HepG2 (cell line): Measurements from ENCODE around the gene PSMB10. TPM values are rescaled to one million over a fixed set of nuclear protein-coding genes. Genes with fewer than 3 reads are reported as not detected.

Source experiments
- GATAD1 ChIP-seq: IDR thresholded peaks from 2 replicates; pipeline ENCODE4 v1.6.1; 2016; ENCODE audit warnings: missing genetic modification reagents, missing compliant biosample characterization
- HNRNPK ChIP-seq: fragments of 200-400 bp; formaldehyde crosslinking; IDR thresholded peaks from 2 replicates; pipeline ENCODE4 v1.6.1; 2018; ENCODE audit warnings: low read length, low read depth, moderate library complexity, mild to moderate bottlenecking; ENCODE audit not compliant: poor library complexity, severe bottlenecking
- KAT8 ChIP-seq: IDR thresholded peaks from 2 replicates; pipeline ENCODE4 v1.6.1; 2016; ENCODE audit warnings: missing genetic modification reagents, missing compliant biosample characterization
- PRDM10 ChIP-seq: sonication (generic); formaldehyde crosslinking; IDR thresholded peaks from 2 replicates; pipeline ENCODE4 v1.4.0; 2020; ENCODE audit warnings: low read depth, missing genetic modification reagents
- RBM39 ChIP-seq: fragments of 200-400 bp; formaldehyde crosslinking; IDR thresholded peaks from one replicate; pipeline ENCODE4 v1.6.1; 2018; ENCODE audit warnings: antibody characterized with exemption, mild to moderate bottlenecking, low read depth, low read length; ENCODE audit not compliant: poor library complexity, severe bottlenecking
- RFX1 ChIP-seq: fragments of 450-650 bp; IDR thresholded peaks from 2 replicates; pipeline ENCODE4 v1.6.1; 2017
- RFX5 ChIP-seq: IDR thresholded peaks from 2 replicates; pipeline ENCODE4 v1.6.1; 2011; ENCODE audit warnings: low read depth, low read length, improper control_type of control experiment
- SIN3B ChIP-seq: fragments of 150-350 bp; IDR thresholded peaks from 2 replicates; pipeline ENCODE4 v1.6.1; 2014; ENCODE audit warnings: low read length
- SOX6 ChIP-seq, 2 experiments: fragments of 450-650 bp in 1 of 2; sonication (generic) in 1 of 2; formaldehyde crosslinking in 1 of 2; IDR thresholded peaks; 2 replicates each; pipeline versions ENCODE4 v1.4.0 to v1.6.1; 2017 to 2020; ENCODE audit warnings: antibody characterized with exemption in 1 of 2, mild to moderate bottlenecking in 1 of 2, missing genetic modification reagents in 1 of 2
- THAP8 ChIP-seq: sonication (generic); formaldehyde crosslinking; IDR thresholded peaks from 2 replicates; pipeline ENCODE4 v1.5.1; 2020; ENCODE audit warnings: missing genetic modification reagents, mild to moderate bottlenecking, borderline replicate concordance
- ZFP36L2 ChIP-seq: sonication (generic); formaldehyde crosslinking; IDR thresholded peaks from 2 replicates; pipeline ENCODE4 v1.4.0; 2020; ENCODE audit warnings: missing genetic modification reagents
- ZFP90 ChIP-seq: sonication (generic); formaldehyde crosslinking; IDR thresholded peaks from 2 replicates; pipeline ENCODE4 v1.8.0; 2022; ENCODE audit warnings: missing genetic modification reagents, mild to moderate bottlenecking, inconsistent platforms, borderline replicate concordance
- ZFY ChIP-seq: sonication (generic); formaldehyde crosslinking; IDR thresholded peaks from 2 replicates; pipeline ENCODE4 v1.4.0; 2020; ENCODE audit warnings: missing genetic modification reagents
- ZMYM2 ChIP-seq: sonication (generic); formaldehyde crosslinking; IDR thresholded peaks from 2 replicates; pipeline ENCODE4 v1.8.0; 2022; ENCODE audit warnings: mild to moderate bottlenecking, missing genetic modification reagents
- ZNF329 ChIP-seq: sonication (generic); formaldehyde crosslinking; IDR thresholded peaks from 2 replicates; pipeline ENCODE4 v1.9.0; 2021; ENCODE audit warnings: low read depth, mild to moderate bottlenecking, missing genetic modification reagents
- ZNF44 ChIP-seq: sonication (generic); formaldehyde crosslinking; IDR thresholded peaks from 2 replicates; pipeline ENCODE4 v1.5.1; 2020; ENCODE audit warnings: mild to moderate bottlenecking, missing genetic modification reagents
- ZNF570 ChIP-seq: sonication (generic); formaldehyde crosslinking; IDR thresholded peaks from 2 replicates; pipeline ENCODE4 v1.4.0; 2020; ENCODE audit warnings: mild to moderate bottlenecking, missing genetic modification reagents, borderline replicate concordance
- ZNF660 ChIP-seq: sonication (generic); formaldehyde crosslinking; IDR thresholded peaks from 2 replicates; pipeline ENCODE4 v1.5.1; 2020; ENCODE audit warnings: mild to moderate bottlenecking, low read depth, missing genetic modification reagents, borderline replicate concordance
- polyA plus RNA-seq, 8 experiments: library from polyadenylated mRNA; depleted of rRNA in 3 of 8; stranded (reverse) in 7 of 8; unstranded in 1 of 8; fragments of >200 nt; fragmentation: Illumina TruSeq in 4 of 8; extraction: Trizol in 4 of 8; gene quantifications; 2 replicates each; pipeline versions ENCODE4 v1.2.1 to v1.2.3, GENCODE V29; 2011 to 2016; ENCODE audit warnings: low read depth in 4 of 8, missing spikeins in 1 of 8, mixed read lengths in 1 of 8; ENCODE audit not compliant: insufficient read depth in 1 of 8
- total RNA-seq, 5 experiments: library from RNA; depleted of rRNA; stranded (reverse); fragments of >200 nt; fragmentation: Illumina TruSeq; extraction: Trizol; gene quantifications; 2 replicates each; pipeline ENCODE4 v1.2.3, GENCODE V29; 2016; ENCODE audit warnings: low read depth in 1 of 5
- TF ChIP-seq, protein P1 (sequence below): sonication (generic); formaldehyde crosslinking; conservative IDR thresholded peaks from 2 replicates; pipeline ENCODE4 v1.5.0; 2020; ENCODE audit warnings: missing genetic modification reagents
- TF ChIP-seq, protein P2 (sequence below): IDR thresholded peaks from 2 replicates; pipeline ENCODE4 v1.6.1; 2018; ENCODE audit warnings: missing genetic modification reagents, mild to moderate bottlenecking, missing compliant biosample characterization
- TF ChIP-seq, protein P3 (sequence below): sonication (generic); formaldehyde crosslinking; IDR thresholded peaks from 2 replicates; pipeline ENCODE4 v1.4.0; 2020; ENCODE audit warnings: missing genetic modification reagents

Gene PSMB10
- total and polyA plus RNA-seq, 2 of the 13 experiments (the other 11 are each of a cell fraction or from before 2014, with no cell fraction given), result 12.7 to 65.9 TPM

DNA sequence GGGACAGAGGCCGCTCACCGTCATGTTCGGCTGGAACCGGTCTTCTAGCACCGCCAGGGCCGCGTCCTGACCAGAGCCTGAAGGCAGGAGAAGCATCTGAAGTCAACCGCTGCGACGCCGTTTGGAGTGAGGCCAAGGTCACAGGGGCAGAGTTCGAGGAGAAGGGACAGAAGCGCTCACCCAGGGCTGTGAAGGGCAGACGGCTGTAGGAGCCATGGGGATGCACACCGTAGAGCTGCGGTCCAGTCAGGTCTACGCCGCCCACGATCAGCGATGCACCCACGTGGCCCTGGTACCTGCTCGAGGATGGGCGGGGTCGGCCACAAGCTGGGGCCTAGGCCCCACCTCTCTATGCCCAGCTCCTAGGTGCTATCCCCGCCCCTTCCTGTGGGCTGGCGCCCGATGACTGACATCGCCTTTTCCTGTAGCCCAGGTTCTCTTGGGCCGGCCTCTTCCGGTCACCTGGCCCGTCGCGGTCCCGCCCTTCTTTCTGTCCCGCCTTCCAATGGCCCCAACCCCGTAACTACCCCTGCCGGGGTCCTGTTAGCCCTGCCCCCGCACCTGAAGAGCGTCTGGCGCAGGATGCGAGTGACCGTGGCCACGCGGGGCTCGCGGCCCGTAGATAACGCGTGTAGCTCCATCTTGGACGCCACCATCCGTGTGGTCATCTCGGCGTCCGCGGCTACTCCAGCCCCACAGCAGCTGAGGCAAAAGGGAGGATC is 1.1 kb downstream of the PSMB10 start (continued):
- TF ChIP-seq PRDM10 (CRISPR knock-in tag) (no peak), THAP8 (peak; percentile 82; the same call in 1 of the 2 replicates), ZNF329 (CRISPR knock-in tag) (no peak), HNRNPK (peak; percentile 91), SOX6 (IDR thresholded peaks at IDR 0.05) (no peak), SOX6 (CRISPR knock-in tag; IDR thresholded peaks at IDR 0.05) (peak; percentile 75), ZNF570 (CRISPR knock-in tag) (no peak; the same call in 1 of the 2 replicates), ZNF660 (CRISPR knock-in tag) (no peak; the same call in 1 of the 2 replicates), ZFP36L2 (0 out of 2 replicates have a peak, but pooled peaks have one; percentile 57), KAT8 (peak; percentile 74), ZNF44 (CRISPR knock-in tag) (peak; percentile 71), ZFP90 (CRISPR knock-in tag) (peak; percentile 93), GATAD1 (peak; percentile 82), ZFY (CRISPR knock-in tag) (peak; percentile 81), RBM39 (peak; percentile 96), RFX1 (no peak), SIN3B (peak; percentile 63; the same call in 1 of the 2 replicates), RFX5 (no peak), ZMYM2 (0 out of 2 replicates have a peak, but pooled peaks have one; percentile 47)
- TF ChIP-seq, protein P1, sequence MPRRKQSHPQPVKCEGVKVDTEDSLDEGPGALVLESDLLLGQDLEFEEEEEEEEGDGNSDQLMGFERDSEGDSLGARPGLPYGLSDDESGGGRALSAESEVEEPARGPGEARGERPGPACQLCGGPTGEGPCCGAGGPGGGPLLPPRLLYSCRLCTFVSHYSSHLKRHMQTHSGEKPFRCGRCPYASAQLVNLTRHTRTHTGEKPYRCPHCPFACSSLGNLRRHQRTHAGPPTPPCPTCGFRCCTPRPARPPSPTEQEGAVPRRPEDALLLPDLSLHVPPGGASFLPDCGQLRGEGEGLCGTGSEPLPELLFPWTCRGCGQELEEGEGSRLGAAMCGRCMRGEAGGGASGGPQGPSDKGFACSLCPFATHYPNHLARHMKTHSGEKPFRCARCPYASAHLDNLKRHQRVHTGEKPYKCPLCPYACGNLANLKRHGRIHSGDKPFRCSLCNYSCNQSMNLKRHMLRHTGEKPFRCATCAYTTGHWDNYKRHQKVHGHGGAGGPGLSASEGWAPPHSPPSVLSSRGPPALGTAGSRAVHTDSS, result peak; percentile 74; the same call in 1 of the 2 replicates
- TF ChIP-seq, protein P2, sequence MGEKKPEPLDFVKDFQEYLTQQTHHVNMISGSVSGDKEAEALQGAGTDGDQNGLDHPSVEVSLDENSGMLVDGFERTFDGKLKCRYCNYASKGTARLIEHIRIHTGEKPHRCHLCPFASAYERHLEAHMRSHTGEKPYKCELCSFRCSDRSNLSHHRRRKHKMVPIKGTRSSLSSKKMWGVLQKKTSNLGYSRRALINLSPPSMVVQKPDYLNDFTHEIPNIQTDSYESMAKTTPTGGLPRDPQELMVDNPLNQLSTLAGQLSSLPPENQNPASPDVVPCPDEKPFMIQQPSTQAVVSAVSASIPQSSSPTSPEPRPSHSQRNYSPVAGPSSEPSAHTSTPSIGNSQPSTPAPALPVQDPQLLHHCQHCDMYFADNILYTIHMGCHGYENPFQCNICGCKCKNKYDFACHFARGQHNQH (CRISPR knock-in tag), result peak; percentile 91
- TF ChIP-seq, protein P3, sequence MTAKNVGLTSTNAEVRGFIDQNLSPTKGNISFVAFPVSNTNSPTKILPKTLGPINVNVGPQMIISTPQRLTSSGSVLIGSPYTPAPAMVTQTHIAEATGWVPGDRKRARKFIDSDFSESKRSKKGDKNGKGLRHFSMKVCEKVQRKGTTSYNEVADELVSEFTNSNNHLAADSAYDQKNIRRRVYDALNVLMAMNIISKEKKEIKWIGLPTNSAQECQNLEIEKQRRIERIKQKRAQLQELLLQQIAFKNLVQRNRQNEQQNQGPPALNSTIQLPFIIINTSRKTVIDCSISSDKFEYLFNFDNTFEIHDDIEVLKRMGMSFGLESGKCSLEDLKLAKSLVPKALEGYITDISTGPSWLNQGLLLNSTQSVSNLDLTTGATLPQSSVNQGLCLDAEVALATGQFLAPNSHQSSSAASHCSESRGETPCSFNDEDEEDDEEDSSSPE, result peak; percentile 76
